SK-N-MC (cell line): ENCODE results near the gene RPS6KA3.

Source experiments
- EZH2 ChIP-seq: fragments of 200-600 bp; sonication (generic); IDR thresholded peaks from one replicate; pipeline ENCODE4 v1.6.1; 2017; ENCODE audit warnings: antibody characterized with exemption
- POLR2AphosphoS5 ChIP-seq: IDR thresholded peaks from 2 replicates; pipeline ENCODE4 v1.6.1; 2012; ENCODE audit warnings: mild to moderate bottlenecking, low read depth, low read length, borderline replicate concordance

GRCh38 chrX:20204351-20204750 is 62.4 kb downstream of the RPS6KA3 start:
- no peak for TF ChIP-seq EZH2
- TF ChIP-seq POLR2AphosphoS5 = no peak
